Gastrocnemius medialis (tissue), 4 donors: Measurements from ENCODE around the gene AKAP6.

Experiments used
- CTCF ChIP-seq, 5 experiments: fragments of 450-650 bp in 3 of 5; fragments of 200-600 bp in 2 of 5; sonication (generic) in 2 of 5; IDR thresholded peaks in 4 of 5; conservative IDR thresholded peaks in 1 of 5; 1 replicate in 4 of 5; 2 replicates in 1 of 5; pipeline ENCODE4 v1.5.1; 2016 to 2019; ENCODE audit warnings: antibody characterized with exemption in 5 of 5, mild to moderate bottlenecking in 3 of 5, moderate library complexity in 3 of 5
- POLR2A ChIP-seq, 2 donors: fragments of 450-650 bp; IDR thresholded peaks; one replicate each; pipeline ENCODE4 v1.6.1; 2017; ENCODE audit warnings: antibody characterized with exemption in 2 of 2, mild to moderate bottlenecking in 2 of 2, moderate library complexity in 2 of 2

GRCh38 chr14:32336702-32337101, 7.6 kb downstream of the AKAP6 start:
- TF ChIP-seq CTCF (IDR thresholded peaks at IDR 0.05 in 4 of 5, conservative IDR thresholded peaks at IDR 0.05 in 1 of 5) (no peak), POLR2A (IDR thresholded peaks at IDR 0.05) (no peak)
